Measurements from ENCODE around the gene TSNAX.

The TSNAX gene

DNA sequence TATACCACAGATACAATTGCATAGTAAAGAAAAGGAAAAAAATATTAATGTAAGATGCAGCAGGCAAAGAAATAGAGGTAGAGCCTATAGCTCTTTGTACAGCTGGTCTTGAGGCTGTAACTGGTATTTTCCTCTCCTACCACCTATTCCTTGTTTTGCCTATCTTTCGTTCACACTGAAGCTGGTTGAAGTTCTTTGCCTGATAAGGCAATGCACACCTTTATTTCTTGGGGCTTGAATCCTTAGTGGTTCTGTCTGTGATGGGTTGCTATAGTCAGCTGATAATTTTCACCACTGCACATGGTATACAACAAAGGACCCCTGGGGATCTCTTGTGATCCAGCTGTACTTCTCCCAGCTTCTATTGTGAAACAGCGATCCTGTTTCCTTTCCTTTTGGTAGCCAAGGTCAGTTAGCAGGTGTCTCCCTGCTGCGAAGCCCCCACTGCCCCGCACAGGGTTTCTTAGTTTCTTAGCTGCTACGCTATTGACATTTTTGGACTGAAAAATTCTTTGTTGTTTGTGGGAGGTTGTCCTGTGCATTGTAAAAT is 9.9 kb upstream of the TSNAX start:
- DNase-seq (ENCODE audit: low read depth in 1 of 2, low spot score in 1 of 2) = no peak

DNA sequence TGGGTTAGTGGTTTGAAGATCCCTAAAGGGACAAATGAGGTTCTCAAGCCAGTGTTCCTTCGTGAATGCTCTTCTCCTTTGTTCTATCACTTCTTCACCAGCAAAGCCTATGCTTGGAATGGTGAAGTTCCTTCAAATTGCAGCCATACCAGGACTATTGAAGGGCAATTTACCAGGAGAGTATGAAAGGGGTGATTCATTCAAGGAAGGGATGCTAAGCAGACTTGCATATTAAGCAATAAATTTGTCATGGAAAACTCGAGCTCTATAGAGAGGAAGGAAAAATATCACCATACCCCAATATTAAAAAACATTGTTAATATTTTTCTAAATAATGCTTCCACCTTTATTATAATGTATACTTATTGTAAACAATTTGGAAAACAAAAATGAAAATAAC is 9.3 kb upstream of the TSNAX start:
- DNase-seq (ENCODE audit: low read depth in 1 of 2, low spot score in 1 of 2) = no peak

DNA sequence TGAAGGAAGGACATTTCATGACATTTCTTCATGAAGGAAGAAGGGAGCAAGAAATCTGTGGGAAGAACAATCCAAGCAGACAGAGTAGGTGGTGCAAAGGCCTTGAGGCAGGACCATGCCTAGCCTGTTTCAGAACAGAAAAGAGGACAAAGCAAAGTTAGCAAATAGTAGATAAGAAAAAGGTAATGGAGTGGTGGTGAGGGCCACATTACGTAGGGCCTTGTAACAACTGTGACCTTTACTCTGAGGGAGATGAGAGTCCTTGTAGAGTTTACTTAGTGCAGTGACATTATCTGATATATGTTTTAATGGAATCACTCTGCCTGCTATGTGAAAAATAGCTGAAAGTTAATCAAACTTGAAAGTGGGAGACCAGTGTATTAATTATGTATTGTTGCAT is 6.4 kb upstream of the TSNAX start:
- no peak for DNase-seq (ENCODE audit: low read depth in 1 of 2, low spot score in 1 of 2)

DNA sequence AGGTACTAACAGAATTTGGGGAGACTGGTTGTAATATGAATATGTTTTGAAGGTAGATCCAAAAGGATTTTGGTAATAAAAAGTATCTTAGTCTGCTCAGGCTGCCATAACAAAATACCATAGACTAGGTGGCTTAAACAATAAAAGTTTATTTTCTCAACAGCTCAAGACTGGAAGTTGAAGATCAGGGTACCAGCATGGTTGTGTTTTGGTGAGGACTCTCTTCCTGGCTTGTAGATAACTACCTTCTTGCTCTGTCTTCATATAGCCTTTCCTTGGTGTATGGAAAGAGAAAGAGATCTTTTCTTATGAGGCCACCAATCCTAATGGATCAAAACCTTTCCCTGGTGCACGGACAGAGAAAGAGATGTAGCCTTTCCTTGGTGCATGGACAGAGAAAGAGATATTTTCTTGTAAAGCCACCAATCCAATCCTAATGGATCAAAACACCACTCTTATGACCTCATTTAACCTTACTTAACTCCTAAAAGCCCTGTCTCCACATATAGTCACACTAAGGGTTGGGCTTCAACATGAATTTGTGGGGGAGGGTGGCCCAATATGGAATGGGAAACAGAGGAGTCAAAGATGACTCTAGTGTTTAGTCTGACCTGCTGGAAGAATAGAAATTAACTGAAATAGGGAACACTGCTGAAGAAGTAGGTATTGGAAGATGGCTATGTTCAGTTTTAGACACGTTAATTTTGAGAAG is 5.4 kb upstream of the TSNAX start:
- DNase-seq (ENCODE audit: low read depth in 1 of 2, low spot score in 1 of 2) = no peak

DNA sequence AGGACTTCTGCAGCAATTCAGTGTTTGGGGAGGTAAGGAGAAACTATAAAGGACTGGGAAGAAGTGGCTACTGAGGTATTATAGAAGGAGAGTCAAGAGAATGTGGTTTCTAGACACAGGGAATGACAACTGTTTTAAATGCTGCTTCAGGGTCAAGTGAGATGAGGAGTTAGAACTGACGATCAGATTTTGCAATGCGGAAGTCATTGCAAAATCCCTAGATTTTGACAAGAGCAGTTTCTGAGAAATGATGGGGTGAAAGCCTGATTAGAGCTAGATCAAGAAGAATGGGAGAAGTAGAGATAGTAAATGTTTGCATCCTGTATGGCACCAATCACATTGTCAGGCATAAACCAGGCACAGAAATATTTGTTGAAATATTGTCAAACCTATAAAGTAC is 4.7 kb upstream of the TSNAX start:
- DNase-seq (ENCODE audit: low read depth in 1 of 2, low spot score in 1 of 2) = no peak

DNA sequence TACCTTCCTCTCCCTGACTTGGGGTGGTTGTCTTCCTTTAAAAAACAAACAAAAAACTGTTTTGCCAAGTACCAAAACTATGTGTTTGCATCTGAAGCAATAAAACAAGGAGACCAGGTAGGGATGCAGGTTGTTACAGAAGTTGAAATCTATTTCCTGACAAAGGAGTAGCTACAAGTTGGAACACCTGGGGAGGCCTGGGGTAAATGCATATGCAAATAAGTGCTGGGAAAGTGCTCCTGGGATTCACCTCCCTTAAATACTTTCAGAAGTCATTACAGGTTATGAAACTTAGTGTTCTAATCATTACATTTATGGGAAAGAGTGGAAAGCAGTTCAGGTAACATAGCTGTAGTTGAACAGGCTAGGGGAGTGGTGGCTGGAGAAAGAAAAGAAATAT is 1.9 kb upstream of the TSNAX start:
- no peak for DNase-seq (ENCODE audit: low read depth in 1 of 2, low spot score in 1 of 2)

DNA sequence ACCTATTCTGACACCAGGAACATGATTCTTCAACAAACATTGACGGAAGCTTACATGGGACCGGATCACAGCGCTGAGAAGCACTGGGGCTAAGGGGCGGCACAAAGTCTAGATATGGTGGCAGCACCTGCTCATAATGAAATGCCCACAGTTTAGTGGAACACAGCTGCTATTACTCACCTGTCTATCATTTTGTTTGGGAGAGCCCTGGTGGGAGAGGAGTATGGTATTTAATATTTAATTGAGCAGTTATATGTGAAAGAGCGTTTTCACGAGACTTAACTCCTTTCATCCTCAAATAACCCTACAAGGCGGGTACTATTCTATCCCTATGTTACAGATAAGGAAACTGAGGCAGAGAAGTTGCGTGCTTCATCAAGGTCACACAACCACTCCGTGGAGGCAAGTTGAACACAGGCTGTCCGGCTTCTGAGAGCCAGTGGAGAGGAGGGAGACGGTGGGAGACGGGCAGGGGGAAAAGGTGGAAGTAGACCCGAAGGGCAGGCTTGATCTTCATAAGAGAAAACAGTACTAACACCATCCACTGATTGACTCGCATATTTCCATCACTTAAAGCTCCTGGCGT is 790 bp upstream of the TSNAX start:
- DNase-seq (ENCODE audit: low read depth in 1 of 2, low spot score in 1 of 2) = no peak

DNA sequence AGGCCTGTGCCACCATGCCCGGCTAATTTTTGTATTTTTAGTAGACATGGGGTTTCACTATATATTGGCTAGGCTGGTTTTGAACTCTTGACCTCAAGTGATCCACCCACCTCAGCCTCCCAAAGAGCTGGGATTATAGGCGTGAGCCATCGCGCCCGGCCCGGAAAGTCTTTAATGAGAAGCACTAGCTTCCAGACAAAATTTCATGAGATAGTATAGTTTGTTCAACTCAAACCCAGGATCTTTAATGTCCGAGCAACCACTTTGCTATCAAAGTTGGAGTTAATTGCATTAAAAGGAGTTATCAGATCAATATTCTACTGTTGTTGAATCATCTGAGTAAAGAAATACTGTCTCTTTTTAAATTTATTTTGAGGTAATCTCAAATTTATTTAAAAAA is 4.8 kb downstream of the TSNAX start:
- DNase-seq (ENCODE audit: low read depth in 1 of 2, low spot score in 1 of 2) = no peak

DNA sequence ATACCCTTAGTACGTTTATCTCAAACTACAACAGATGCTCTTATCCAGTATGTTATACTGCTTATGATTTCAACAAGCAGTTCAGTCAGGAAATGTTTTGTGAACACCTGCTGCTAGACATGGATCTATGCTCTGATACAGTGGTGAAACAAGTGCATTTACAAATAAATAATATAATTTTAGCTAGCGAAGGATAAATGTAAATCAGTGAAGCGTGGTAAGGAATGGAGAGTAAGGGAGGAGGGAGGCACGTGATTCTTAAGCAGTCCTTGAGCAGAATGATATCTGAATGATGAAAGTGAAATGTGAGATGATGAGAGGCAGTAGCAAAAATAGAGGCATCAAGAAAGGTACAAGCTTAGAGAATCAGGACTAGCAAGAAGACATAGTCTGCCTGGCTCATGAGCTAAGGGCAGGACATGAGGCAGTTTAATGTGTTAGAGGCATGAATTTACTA is 6.3 kb downstream of the TSNAX start:
- DNase-seq (ENCODE audit: low read depth in 1 of 2, low spot score in 1 of 2) = no peak

DNA sequence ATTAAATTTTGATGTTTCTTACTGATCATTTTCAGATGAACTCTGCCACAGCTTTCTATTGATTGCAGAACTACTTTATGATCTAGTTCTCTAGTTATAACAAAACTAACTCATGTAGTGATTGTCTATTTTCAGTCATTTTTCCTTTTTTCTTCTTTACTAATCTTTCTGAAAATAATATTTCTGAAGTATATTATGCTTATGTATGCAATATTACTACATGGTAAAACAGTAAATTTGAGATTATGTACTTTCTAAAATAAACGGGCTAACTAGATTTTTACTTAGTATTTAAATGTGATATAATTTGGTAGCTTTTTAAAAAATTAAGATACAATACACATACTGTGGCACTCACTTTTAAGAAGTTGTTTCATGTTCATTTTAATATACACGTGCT is 7.6 kb downstream of the TSNAX start:
- no peak for DNase-seq (ENCODE audit: low read depth in 1 of 2, low spot score in 1 of 2)

DNA sequence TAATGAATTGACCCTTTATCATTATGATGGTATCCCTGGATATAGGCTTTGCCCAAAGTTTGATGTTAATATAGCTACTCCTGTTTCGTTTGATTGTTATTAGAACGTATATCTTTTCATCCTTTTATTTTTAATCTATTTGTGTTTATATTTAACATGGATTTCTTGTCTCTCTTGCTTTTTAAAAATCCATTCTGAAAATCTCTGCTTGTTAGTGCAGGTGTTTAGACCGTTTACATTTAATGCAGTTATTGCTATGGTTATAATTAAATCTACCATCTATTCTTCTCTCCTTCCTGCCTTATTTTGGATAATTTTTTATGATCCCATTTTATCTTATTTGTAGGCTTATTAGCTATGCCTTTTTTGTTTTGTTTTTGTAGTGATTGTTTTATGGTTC is 12.4 kb downstream of the TSNAX start:
- DNase-seq (ENCODE audit: low read depth in 1 of 2, low spot score in 1 of 2) = no peak

DNA sequence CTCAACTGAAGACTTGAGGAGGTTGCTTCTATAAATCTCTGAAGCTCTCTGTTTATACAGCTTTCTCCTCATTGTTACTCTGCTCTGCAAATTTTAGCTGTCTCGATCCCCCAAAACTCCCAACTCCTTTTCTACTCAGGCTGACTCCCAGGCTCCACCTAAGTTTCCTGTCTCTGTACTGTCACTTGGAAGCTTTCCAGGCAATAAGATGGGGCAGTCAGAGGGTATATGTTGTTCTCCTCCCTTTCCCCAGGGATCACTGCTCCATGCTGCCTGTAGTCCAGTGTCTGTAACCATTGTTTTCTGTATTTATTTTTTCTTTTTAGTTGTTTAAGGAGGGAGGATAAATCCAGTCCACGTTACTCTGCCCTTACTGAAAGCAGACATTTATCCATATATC is 13.4 kb downstream of the TSNAX start:
- DNase-seq (ENCODE audit: low read depth in 1 of 2, low spot score in 1 of 2) = no peak

DNA sequence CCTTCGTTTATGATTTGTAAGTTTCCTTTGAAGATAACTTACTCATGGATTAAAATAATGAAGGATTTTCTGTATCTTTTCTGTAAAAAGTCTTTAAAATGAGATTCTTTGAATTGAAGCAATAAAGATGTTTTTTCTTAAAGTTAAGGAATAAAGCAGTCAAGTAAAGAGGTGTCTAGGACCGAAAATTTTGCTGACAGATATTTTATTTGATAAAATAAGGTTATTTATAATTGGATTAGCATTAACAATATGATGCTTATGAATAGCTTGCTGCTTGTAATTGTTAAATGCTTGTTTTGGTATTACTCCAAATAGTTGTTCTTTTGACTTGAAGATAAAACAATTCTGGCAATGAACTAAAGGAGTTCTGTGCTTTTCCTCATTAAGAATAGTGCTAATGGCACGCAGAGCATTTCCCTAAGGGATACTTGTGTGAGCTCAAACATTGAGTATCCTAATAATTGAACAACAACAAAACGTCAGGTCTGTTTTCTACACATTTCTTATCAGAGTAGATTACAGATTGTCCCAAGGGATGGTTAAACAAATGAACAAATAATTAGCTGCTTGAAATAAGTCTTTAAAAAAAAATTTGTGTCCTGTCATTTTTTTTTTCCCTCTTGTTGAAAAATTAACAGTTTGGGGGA is 16.6 kb downstream of the TSNAX start:
- no peak for DNase-seq (ENCODE audit: low read depth in 1 of 2, low spot score in 1 of 2)

DNA sequence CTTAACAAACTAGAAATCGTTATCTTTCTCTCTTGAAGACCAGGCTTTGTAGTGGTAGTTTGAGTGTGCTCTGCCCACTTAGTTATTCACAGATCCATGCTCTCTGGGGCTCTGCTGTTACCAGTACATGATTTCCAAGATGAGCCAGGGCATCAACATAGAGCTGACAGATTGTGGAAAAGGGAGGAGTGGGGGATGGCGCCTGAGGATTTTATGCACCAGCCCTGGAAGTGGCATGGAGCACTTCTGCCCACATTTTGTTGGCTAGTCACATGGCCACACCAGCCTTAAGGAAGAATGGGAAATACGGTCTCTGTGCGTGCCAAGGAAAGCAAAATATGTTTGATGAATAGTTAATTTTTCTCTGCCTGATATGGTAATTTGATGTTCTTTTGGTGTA is 18.2 kb downstream of the TSNAX start:
- no peak for DNase-seq (ENCODE audit: low read depth in 1 of 2, low spot score in 1 of 2)

DNA sequence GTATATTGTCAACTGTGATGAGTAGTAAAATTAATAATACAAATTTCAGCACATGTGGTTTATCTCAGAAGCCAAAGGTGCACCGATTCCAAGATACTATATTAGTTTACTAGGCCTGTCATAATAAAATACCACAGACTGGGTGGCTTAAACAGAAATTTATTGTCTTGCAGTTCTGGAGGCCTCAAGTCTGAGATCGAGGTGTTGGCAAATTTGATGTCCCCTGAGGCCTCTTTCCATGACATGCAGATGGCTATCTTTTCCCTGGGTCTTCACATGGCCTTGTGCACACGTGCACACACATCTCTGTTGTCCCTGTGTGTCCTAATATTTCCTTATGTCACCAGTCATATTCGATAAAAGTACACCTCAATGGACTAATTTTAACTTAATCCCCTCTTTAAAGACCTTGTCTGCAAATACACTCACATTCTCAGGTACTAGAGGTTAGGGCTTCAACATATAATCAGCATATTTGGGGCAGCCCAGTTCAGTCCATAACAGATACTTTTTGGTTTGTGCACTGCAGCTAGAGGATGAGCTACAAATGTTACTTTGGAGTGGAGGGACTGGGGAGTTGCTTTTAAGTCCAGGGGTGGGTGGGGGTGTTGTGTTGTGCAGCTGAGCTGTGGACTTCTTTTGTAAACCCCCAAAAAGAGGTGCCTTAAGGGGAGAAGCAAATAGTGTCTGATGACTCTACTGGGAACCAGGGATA is 21.4 kb downstream of the TSNAX start:
- DNase-seq (ENCODE audit: low read depth in 1 of 2, low spot score in 1 of 2) = no peak

DNA sequence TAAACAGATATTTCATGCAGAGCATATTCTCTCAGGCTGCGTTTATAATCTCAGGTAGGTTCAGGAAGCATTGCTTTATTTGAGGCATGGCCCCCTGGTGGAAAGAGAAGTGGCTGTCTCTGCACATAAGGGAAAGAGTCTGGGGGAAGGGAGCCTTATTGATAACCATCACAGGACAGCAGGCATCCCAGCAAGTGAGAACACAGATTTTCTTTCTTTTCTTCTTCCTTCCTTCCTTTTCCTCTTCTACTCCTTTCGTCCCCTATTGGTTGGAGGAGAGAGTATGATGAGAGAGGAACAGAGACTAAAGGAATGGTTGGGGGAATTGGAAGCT is 21.9 kb downstream of the TSNAX start:
- DNase-seq (ENCODE audit: low read depth in 1 of 2, low spot score in 1 of 2) = no peak

DNA sequence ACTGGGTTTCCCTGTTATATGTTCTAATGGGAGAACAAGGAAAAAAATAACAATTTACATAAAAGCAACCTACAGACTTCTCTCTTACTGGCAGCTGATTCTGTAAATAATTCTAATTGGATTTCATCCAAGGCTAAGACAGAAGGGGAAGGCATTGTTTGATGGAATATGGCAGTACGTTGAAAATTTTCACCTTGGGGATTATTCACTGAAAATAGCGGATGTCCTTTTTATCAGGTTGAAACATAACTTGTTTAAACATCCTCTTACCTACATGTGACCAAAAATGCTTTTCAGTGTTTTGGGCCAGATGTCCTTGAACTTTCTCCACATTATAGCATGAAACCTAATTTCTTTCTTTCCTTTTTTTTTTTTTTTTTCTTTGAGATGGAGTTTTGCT is 24.9 kb downstream of the TSNAX start:
- DNase-seq (ENCODE audit: low read depth in 1 of 2, low spot score in 1 of 2) = no peak

DNA sequence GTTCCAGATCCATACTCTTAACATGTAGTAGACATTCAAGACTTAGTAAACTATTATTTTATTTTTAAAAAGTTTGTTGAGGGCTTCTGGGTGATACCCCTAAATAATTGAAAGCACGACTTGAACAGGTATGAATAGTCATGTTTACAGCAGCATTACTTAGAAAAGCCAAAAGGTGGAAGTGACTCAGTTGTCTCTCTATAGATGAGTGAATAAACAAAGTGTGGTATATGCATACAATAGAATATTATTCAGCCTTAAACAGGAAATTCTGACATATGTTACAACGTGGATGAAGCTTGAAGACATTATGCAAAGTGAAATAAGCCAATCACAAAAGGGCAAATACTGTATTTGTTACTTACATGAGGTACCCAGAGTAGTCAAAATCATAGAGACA is 26.5 kb downstream of the TSNAX start:
- DNase-seq (ENCODE audit: low read depth in 1 of 2, low spot score in 1 of 2) = no peak

DNA sequence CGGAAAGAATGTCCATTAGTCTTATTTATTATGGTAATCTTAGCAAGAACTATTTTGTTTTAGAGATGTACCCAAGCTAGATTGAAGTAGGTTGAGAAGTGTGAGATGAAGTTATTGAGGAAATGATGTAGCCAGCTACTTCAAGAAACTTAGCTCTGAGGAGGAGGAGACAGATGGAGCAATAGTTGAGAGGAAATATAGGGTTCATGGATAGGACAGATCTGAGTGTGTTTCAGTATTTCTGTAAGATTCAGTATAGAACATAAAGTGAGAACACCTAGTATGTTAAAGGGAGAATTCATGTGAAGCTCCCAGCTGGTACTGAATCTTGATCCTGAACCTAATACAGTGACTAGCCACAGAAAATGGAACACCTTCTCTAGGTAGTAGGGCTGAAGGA is 28.9 kb downstream of the TSNAX start:
- DNase-seq (ENCODE audit: low read depth in 1 of 2, low spot score in 1 of 2) = no peak

DNA sequence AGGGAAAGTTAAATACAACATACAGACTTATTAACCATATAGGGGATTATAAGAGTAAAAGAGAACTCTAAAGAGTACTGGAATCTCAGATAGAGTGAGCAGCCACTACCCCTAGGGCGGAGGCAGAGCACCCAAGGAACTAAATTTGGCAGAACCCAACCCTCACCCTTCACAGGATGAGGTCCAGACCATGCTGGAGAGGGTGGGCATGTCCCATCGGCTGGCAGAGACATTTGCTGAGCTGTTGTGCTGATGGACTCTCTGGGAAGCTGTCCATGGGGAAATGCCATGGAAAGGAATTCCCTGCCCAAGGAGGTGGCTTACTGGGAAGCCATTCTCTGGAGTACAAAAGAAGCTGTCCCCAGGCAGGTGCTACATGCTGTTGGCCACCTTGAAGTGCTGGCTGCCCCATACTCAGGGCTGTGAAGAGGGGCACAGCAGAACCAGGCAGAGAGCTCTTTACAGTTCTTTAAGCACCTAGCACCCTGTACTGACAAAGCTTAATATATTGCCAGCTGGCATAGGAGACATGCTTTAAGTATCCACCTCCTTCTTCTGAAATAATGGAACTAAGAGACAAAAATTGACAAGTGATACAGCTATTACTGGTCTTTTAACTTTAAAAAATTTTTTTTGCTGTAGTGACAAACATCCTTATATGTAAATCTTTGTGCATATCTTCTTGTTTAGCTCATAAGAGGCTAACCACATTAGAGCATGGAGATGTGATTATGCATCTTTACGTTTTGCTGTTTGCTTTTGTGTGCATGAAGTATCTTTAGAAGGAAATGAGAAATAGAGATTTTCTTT is 29.6 kb downstream of the TSNAX start:
- DNase-seq (ENCODE audit: low read depth in 1 of 2, low spot score in 1 of 2) = no peak

DNA sequence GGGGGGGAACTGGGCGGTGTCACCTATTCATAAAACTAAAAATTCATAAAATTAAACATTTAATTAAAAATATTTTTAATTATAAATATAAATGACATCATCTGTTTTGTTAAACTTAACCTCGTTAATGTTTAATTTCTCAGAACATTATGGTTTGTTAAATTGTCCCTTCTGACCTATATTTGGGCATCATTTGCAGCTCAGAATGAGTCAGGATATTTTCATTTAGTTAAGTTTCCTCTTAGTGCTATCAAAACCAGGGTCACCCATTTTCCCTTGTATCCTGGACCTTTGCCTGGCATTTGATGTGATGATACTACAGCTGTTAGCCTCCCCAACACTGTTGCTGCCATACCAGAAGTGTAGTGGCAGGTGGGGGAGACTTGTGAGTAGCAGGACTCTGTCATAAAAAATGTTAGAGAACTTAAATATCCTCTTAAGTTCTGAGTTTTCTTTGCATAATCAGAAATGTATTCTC is 30.3 kb downstream of the TSNAX start:
- DNase-seq (ENCODE audit: low read depth in 1 of 2, low spot score in 1 of 2) = no peak

Measured in activated T-helper 1 cell treated with anti-CD3 and anti-CD28 coated beads, Interleukin-2, amount 50 U/mL, for 16 hours (primary cell).